ENCODE data around the gene AS3MT. TPM values are rescaled to one million over a fixed set of nuclear protein-coding genes. Genes with fewer than 3 reads are reported as not detected.

The AS3MT gene
- total RNA-seq, 1 experiment from 2014 or later: 0.35 TPM

DNA sequence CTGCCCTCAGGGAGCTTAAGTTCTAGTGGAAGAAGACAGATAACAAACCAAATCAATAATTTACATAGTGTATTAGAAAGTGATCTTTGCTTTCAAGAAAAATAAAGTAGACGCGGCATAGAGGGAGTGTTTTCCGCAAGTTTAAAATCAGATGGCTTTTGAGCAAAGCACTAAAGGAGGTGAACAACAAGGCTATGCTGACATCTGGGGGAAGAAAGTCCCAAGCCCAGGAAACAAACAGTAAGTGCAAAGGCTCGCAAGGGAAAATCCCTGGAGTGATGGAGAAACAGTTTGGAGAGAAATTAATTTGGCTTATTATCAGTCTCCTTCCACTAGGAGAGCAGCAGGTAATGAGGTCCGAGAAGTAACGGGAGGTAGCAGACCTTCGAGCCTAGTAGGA, 46.9 kb downstream of the AS3MT start:
- TF ChIP-seq, protein P1, sequence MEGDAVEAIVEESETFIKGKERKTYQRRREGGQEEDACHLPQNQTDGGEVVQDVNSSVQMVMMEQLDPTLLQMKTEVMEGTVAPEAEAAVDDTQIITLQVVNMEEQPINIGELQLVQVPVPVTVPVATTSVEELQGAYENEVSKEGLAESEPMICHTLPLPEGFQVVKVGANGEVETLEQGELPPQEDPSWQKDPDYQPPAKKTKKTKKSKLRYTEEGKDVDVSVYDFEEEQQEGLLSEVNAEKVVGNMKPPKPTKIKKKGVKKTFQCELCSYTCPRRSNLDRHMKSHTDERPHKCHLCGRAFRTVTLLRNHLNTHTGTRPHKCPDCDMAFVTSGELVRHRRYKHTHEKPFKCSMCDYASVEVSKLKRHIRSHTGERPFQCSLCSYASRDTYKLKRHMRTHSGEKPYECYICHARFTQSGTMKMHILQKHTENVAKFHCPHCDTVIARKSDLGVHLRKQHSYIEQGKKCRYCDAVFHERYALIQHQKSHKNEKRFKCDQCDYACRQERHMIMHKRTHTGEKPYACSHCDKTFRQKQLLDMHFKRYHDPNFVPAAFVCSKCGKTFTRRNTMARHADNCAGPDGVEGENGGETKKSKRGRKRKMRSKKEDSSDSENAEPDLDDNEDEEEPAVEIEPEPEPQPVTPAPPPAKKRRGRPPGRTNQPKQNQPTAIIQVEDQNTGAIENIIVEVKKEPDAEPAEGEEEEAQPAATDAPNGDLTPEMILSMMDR (IDR thresholded peaks at IDR 0.05; ENCODE audit: unreplicated experiment): no peak
- Mint-ChIP-seq H3K27ac (ENCODE audit: unreplicated experiment) (peak overlapping the region; percentile 43), H3K27me3 (ENCODE audit: unreplicated experiment) (no peaks in the 10 kb centered on the region), H3K9me3 (ENCODE audit: low read depth, unreplicated experiment) (no peaks in the 10 kb centered on the region), H3K36me3 (ENCODE audit: insufficient read depth, unreplicated experiment) (peaks cover 27% of the 10 kb centered on the region), H3K4me1 (ENCODE audit: low read depth, unreplicated experiment) (peaks cover 26% of the 10 kb centered on the region), H3K4me3 (ENCODE audit: low read depth, unreplicated experiment) (peak overlapping the region; percentile 98)
- DNase-seq: no peak
- intact Hi-C loops (cut with micrococcal nuclease; ENCODE audit: unreplicated experiment): loop anchor here (10.0 kb wide), 1 partner anchor 191 kb away; no protein-coding TSS in a partner anchor
- CTCF ChIA-PET: interaction anchor here (0.6 kb wide), 1 partner anchor 545 kb away, joined by 3 read pairs; no protein-coding TSS in a partner anchor
- BruUV-seq (replicated peaks): no TSS peak

DNA sequence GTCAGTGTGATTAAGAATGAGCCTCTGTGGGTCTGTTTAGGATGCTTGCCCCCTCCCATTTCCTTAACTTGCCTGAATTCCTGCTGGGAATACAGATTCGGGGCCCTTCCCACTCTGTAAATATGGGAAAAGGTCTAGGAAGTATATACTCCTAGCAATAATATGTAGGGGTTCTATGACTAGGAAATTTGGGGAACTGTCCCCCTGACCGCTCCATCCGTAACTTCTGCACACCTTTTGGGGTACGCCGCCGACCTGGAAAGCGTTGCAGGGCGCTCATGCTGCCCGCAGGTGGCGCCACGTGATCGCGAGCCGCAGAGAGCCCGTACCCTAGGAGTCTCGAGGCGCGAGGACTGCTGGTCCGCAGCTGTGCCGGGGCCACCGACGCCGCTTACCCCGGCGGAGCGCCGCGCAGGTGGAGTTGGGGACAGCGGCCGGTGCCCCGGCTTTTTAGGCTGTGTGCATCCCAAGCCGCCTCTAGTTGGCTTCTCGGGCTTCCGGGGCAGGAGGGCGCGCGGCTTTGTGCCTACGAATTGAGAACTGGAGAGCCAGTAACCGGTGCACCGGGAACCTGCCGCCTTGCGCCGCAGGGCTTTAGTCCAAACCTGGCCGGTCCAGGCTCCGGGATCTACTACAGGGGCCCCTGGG, 48.2 kb downstream of the AS3MT start:
- TF ChIP-seq, protein P1 (IDR thresholded peaks at IDR 0.05; ENCODE audit: unreplicated experiment): peak; percentile 83
- peaks cover 26% of the 10 kb centered on the region for H3K4me1 Mint-ChIP-seq (ENCODE audit: low read depth, unreplicated experiment)
- BruUV-seq (replicated peaks): no TSS peak
- CTCF ChIA-PET: interaction anchor here (0.7 to 2.1 kb wide), 11 partner anchors 15 to 815 kb away, joined by 3 to 15 read pairs (median 3); no protein-coding TSS in a partner anchor
- H3K4me3 Mint-ChIP-seq (ENCODE audit: low read depth, unreplicated experiment): peak overlapping the region; percentile 98
- DNase-seq: peak; percentile 79
- H3K27ac Mint-ChIP-seq (ENCODE audit: unreplicated experiment): peak overlapping the region; percentile 70
- intact Hi-C loops (cut with micrococcal nuclease; ENCODE audit: unreplicated experiment): loop anchor here (1.0 to 10.0 kb wide), 3 partner anchors 152 to 327 kb away; no protein-coding TSS in a partner anchor
- H3K36me3 Mint-ChIP-seq (ENCODE audit: insufficient read depth, unreplicated experiment): peaks cover 27% of the 10 kb centered on the region
- no peaks in the 10 kb centered on the region for H3K27me3 Mint-ChIP-seq (ENCODE audit: unreplicated experiment)
- H3K9me3 Mint-ChIP-seq (ENCODE audit: low read depth, unreplicated experiment): no peaks in the 10 kb centered on the region

DNA sequence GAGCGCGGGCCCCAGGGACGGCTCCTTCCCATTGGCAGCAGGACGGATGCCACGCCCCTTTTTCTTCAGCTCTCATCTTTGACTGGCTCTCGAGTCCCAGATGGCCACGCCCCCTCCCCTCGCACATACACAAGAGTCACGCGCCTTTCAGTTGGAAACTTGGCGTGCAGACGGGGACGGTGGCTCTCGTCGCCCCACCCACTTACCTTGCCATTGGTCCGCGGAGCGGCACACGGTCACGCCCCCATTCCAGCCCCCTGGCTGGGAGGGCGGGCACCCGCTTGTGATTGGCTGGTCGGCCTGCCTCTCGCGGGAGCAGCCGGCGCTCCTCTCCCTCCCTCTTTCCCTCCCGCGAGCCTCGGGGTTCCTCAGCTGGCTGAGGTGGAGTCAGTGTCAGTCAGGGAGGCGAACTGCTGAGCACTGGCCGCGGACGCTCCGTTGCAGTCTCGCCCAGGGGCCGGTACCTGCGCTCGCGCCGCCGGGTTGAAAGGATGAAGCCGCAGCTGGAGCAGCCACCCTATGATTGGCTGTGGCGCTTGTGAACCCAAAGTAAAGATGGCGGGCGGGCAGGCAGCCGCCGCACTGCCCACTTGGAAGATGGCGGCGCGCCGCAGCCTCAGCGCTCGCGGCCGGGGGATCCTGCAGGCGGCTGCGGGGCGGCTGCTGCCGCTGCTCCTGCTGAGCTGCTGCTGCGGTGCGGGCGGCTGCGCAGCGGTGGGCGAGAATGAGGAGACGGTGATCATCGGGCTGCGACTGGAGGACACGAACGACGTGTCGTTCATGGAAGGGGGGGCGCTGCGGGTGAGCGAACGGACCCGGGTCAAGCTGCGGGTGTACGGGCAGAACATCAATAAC, 48.9 kb downstream of the AS3MT start, which contains the start of gene CNNM2:
Gene CNNM2, plus strand, starts transcription at position 333 of the 855 bp plus-strand sequence. Its CDS starts 187 bp downstream, at position 520.
- peak; percentile 97 for DNase-seq
- H3K27me3 Mint-ChIP-seq (ENCODE audit: unreplicated experiment): no peaks in the 10 kb centered on the region
- intact Hi-C loops (cut with micrococcal nuclease; ENCODE audit: unreplicated experiment): loop anchor here (1.0 to 10.0 kb wide), 3 partner anchors 151 to 326 kb away; no protein-coding TSS in a partner anchor
- CTCF ChIA-PET: interaction anchor here (0.5 to 2.1 kb wide), 11 partner anchors 16 to 415 kb away, joined by 3 to 15 read pairs (median 3); no protein-coding TSS in a partner anchor
- no TSS peak for BruUV-seq (replicated peaks)
- H3K4me1 Mint-ChIP-seq (ENCODE audit: low read depth, unreplicated experiment): peaks cover 26% of the 10 kb centered on the region
- peaks cover 27% of the 10 kb centered on the region for H3K36me3 Mint-ChIP-seq (ENCODE audit: insufficient read depth, unreplicated experiment)
- no peaks in the 10 kb centered on the region for H3K9me3 Mint-ChIP-seq (ENCODE audit: low read depth, unreplicated experiment)
- TF ChIP-seq, protein P1 (IDR thresholded peaks at IDR 0.05; ENCODE audit: unreplicated experiment): no peak
- H3K27ac Mint-ChIP-seq (ENCODE audit: unreplicated experiment): peak within 1 kb of the TSS; percentile 70
- H3K4me3 Mint-ChIP-seq (ENCODE audit: low read depth, unreplicated experiment): peak within 1 kb of the TSS; percentile 98

DNA sequence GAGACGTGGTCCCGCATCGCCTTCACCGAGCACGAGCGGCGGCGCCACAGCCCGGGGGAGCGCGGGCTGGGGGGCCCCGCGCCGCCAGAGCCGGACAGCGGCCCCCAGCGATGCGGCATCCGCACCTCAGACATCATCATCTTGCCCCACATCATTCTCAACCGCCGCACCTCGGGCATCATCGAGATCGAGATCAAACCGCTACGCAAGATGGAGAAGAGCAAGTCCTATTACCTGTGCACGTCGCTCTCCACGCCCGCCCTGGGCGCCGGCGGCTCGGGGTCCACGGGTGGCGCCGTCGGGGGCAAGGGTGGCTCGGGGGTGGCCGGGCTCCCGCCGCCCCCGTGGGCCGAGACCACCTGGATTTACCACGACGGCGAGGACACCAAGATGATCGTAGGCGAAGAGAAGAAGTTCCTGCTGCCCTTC, 49.6 kb downstream of the AS3MT start:
- Mint-ChIP-seq H3K27ac (ENCODE audit: unreplicated experiment) (no peak overlapping the region), H3K4me1 (ENCODE audit: low read depth, unreplicated experiment) (peaks cover 26% of the 10 kb centered on the region), H3K27me3 (ENCODE audit: unreplicated experiment) (no peaks in the 10 kb centered on the region), H3K4me3 (ENCODE audit: low read depth, unreplicated experiment) (peak overlapping the region; percentile 98), H3K9me3 (ENCODE audit: low read depth, unreplicated experiment) (no peaks in the 10 kb centered on the region), H3K36me3 (ENCODE audit: insufficient read depth, unreplicated experiment) (peaks cover 27% of the 10 kb centered on the region)
- peak; percentile 4 for DNase-seq
- CTCF ChIA-PET: interaction anchor here (1.3 to 2.1 kb wide), 4 partner anchors 148 to 326 kb away, joined by 3 to 15 read pairs (median 4); no protein-coding TSS in a partner anchor
- no TSS peak for BruUV-seq (replicated peaks)
- intact Hi-C loops (cut with micrococcal nuclease; ENCODE audit: unreplicated experiment): loop anchor here (10.0 kb wide), 1 partner anchor 194 kb away; no protein-coding TSS in a partner anchor
- TF ChIP-seq, protein P1 (IDR thresholded peaks at IDR 0.05; ENCODE audit: unreplicated experiment): no peak

Measured in Calu3 (cell line).